Spleen (tissue), 11 donors: ENCODE data around the gene COL8A1. TPM values are rescaled to one million over a fixed set of nuclear protein-coding genes. Genes with fewer than 3 reads are reported as not detected.

Experiments used
- DNase-seq: peaks from one replicate; pipeline ENCODE4 v3.0.0-alpha.2; 2020
- H3K27ac ChIP-seq, 8 donors: fragments of 200-600 bp; sonication (generic) in 7 of 8; 1 replicate in 4 of 8; 2 replicates in 4 of 8; pipeline versions ENCODE4 v1.5.0 to v1.8.0; 2016 to 2021; ENCODE audit warnings: inconsistent platforms in 4 of 8, mild to moderate bottlenecking in 4 of 8, moderate library complexity in 1 of 8
- H3K27me3 ChIP-seq, 7 donors: fragments of 200-600 bp; sonication (generic) in 6 of 7; replicated peaks in 1 of 7; 1 replicate in 4 of 7; 2 replicates in 3 of 7; pipeline versions ENCODE4 v1.5.0 to v1.8.0; 2016 to 2021; ENCODE audit warnings: inconsistent platforms in 3 of 7, mild to moderate bottlenecking in 1 of 7
- H3K36me3 ChIP-seq, 6 donors: fragments of 200-600 bp; sonication (generic) in 5 of 6; 1 replicate in 4 of 6; 2 replicates in 2 of 6; pipeline versions ENCODE4 v1.5.0 to v1.8.0; 2016 to 2021; ENCODE audit warnings: inconsistent platforms in 2 of 6
- H3K4me1 ChIP-seq, 6 donors: fragments of 200-600 bp; sonication (generic) in 5 of 6; 1 replicate in 3 of 6; 2 replicates in 3 of 6; pipeline versions ENCODE4 v1.5.0 to v1.8.0; 2016 to 2021; ENCODE audit warnings: inconsistent platforms in 3 of 6
- H3K4me3 ChIP-seq, 8 donors: fragments of 200-600 bp; sonication (generic) in 7 of 8; 1 replicate in 4 of 8; 2 replicates in 4 of 8; pipeline versions ENCODE4 v1.5.0 to v1.8.0; 2016 to 2021; ENCODE audit warnings: inconsistent platforms in 4 of 8, mild to moderate bottlenecking in 4 of 8, moderate library complexity in 2 of 8
- H3K9me3 ChIP-seq, 8 donors: fragments of 200-600 bp; sonication (generic) in 7 of 8; 1 replicate in 4 of 8; 2 replicates in 4 of 8; pipeline versions ENCODE4 v1.5.0 to v1.8.0; 2016 to 2021; ENCODE audit warnings: inconsistent platforms in 4 of 8
- CTCF ChIP-seq, 11 experiments: fragments of 200-600 bp in 7 of 11; fragments of 450-650 bp in 4 of 11; sonication (generic) in 4 of 11; IDR thresholded peaks in 8 of 11; conservative IDR thresholded peaks in 3 of 11; 1 replicate in 7 of 11; 2 replicates in 4 of 11; pipeline versions ENCODE4 v1.4.0 to v1.8.0; 2016 to 2021; ENCODE audit warnings: antibody characterized with exemption in 11 of 11, inconsistent platforms in 4 of 11, mild to moderate bottlenecking in 1 of 11
- POLR2A ChIP-seq, 3 donors: fragments of 450-650 bp; IDR thresholded peaks; one replicate each; pipeline ENCODE4 v1.5.1; 2017; ENCODE audit warnings: antibody characterized with exemption in 3 of 3, mild to moderate bottlenecking in 1 of 3
- POLR2AphosphoS5 ChIP-seq, 3 donors: sonication (generic); formaldehyde crosslinking; IDR thresholded peaks; one replicate each; pipeline ENCODE4 v1.5.1; 2017; ENCODE audit warnings: antibody characterized with exemption in 3 of 3
- WGBS, 5 donors: extraction: QIAGEN DNeasy Blood & Tissue Kit in 3 of 5; methylation state at CpG; one replicate each; pipeline versions ENCODE4 v1.1.5 to v1.1.7; 2013 to 2018; 5-methylcytosine and 5-hydroxymethylcytosine counted together
- intact Hi-C: fragments of 100-400 bp; cut with DNase I; formaldehyde crosslinking; loops from one replicate; pipeline ENCODE4 v1.15.0; 2023; ENCODE audit warnings: low total_unique reads
- polyA plus RNA-seq, 3 donors: library from polyadenylated mRNA; stranded (reverse); fragments of 200-250 nt; gene quantifications; one replicate each; pipeline ENCODE4 v1.2.1, GENCODE V29; 2013
- total RNA-seq, 7 donors: library from RNA; depleted of rRNA in 3 of 7; stranded (reverse); fragments of >200 nt in 3 of 7; fragmentation: NEBNext Ultra II Directional in 4 of 7; extraction: Animal tissue kit (Norgen Biotek cat#: 25700) in 4 of 7; gene quantifications; one replicate each; pipeline versions ENCODE4 v1.1.0 to v1.2.1, GENCODE V29; 2016 to 2021
- donor health status: healthy with polysubstance abuse.
- donor health status: DM: no; HTN: no; CAD: no; lungs with moderate emphysema.
- donor health status: DM: no; HTN: no; CAD: no.
- donor health status: Bipolar disorder and iron deficiency.
- donor health status: healthy.
- donor health status: DM: no; HTN: no; CAD: no.
- donor health status: DM: yes; HTN: yes; CAD: no.

The COL8A1 gene
- total and polyA plus RNA-seq, 10 donors: 0.22 to 3.1 (median 1.4) TPM

- 92 to 100% (median 95%) methylated on average over 1 of the region's 1 CpG for WGBS, 5 donors
- no peak overlapping the region for H3K27ac ChIP-seq
- TF ChIP-seq POLR2AphosphoS5 (IDR thresholded peaks at IDR 0.05) (no peak), POLR2A (IDR thresholded peaks at IDR 0.05) (no peak), CTCF (IDR thresholded peaks at IDR 0.05 in 8 of 11, conservative IDR thresholded peaks at IDR 0.05 in 3 of 11) (no peak)
- H3K36me3 ChIP-seq: no peaks in the 10 kb centered on the region
- H3K9me3 ChIP-seq: no peaks in the 10 kb centered on the region
- intact Hi-C loops: no loop called here
- no peak for DNase-seq
- no peak overlapping the region for H3K4me3 ChIP-seq
- no peaks in the 10 kb centered on the region for H3K4me1 ChIP-seq
- no peaks in the 10 kb centered on the region for H3K27me3 ChIP-seq
Observed at GRCh38 chr3:99709686-99710085, 71.3 kb downstream of the COL8A1 start.

GRCh38 chr3:99710094-99710493 is 71.7 kb downstream of the COL8A1 start:
- H3K4me1 ChIP-seq: no peaks in the 10 kb centered on the region
- H3K27me3 ChIP-seq: peaks cover 0 to 2% (median 0%) of the 10 kb centered on the region in 7 donors
- H3K27ac ChIP-seq: no peak overlapping the region
- H3K4me3 ChIP-seq: no peak overlapping the region
- no peaks in the 10 kb centered on the region for H3K36me3 ChIP-seq
- no peak for DNase-seq
- intact Hi-C loops: no loop called here
- H3K9me3 ChIP-seq: no peaks in the 10 kb centered on the region
- WGBS, 5 donors: 87 to 95% (median 91%) methylated on average over 3 of the region's 3 CpGs
- TF ChIP-seq CTCF (IDR thresholded peaks at IDR 0.05 in 8 of 11, conservative IDR thresholded peaks at IDR 0.05 in 3 of 11) (no peak), POLR2A (IDR thresholded peaks at IDR 0.05) (no peak), POLR2AphosphoS5 (IDR thresholded peaks at IDR 0.05) (no peak)

DNA sequence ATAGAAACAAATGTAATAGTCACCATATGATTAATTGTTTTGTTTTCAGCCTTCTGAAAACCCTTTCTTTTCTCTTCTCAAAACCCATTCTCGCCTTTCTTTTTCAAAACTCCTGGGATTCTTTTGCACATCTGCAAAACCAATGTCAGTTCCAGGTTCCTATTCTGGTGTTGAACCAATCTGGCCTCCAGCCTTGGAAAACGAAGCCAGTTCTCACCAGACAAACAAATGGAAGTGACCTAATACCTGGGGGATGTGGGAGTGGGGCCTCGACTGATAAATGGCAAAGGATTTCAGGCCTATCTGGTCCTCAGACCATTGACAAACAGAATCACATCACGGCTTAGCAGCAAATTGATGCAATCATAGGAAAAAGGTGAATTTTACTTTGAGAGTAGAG is 73.0 kb downstream of the COL8A1 start:
- DNase-seq: no peak
- TF ChIP-seq POLR2AphosphoS5 (IDR thresholded peaks at IDR 0.05): no peak
- WGBS, 5 donors: 63 to 86% (median 72%) methylated on average over 4 of the region's 4 CpGs

GRCh38 chr3:99712291-99712954 is 74.0 kb downstream of the COL8A1 start:
- H3K4me1 ChIP-seq: no peaks in the 10 kb centered on the region

More for the DNA sequence above, 73.0 kb downstream of the COL8A1 start:
- H3K4me1 ChIP-seq: no peaks in the 10 kb centered on the region
- no peaks in the 10 kb centered on the region for H3K9me3 ChIP-seq
- intact Hi-C loops: no loop called here
- H3K36me3 ChIP-seq: no peaks in the 10 kb centered on the region
- peaks cover 0 to 8% (median 0%) of the 10 kb centered on the region in 7 donors for H3K27me3 ChIP-seq
- H3K4me3 ChIP-seq: no peak overlapping the region
- H3K27ac ChIP-seq: no peak overlapping the region

More at GRCh38 chr3:99712291-99712954, 74.0 kb downstream of the COL8A1 start:
- no peak overlapping the region for H3K4me3 ChIP-seq
- no peak for DNase-seq
- WGBS, 5 donors: 69 to 84% (median 74%) methylated on average over 5 of the region's 5 CpGs
- no peaks in the 10 kb centered on the region for H3K36me3 ChIP-seq
- intact Hi-C loops: no loop called here
- peaks cover 0 to 8% (median 0%) of the 10 kb centered on the region in 7 donors for H3K27me3 ChIP-seq
- no peaks in the 10 kb centered on the region for H3K9me3 ChIP-seq
- no peak overlapping the region for H3K27ac ChIP-seq
- TF ChIP-seq CTCF (IDR thresholded peaks at IDR 0.05 in 8 of 11, conservative IDR thresholded peaks at IDR 0.05 in 3 of 11) (no peak), POLR2AphosphoS5 (IDR thresholded peaks at IDR 0.05) (no peak), POLR2A (IDR thresholded peaks at IDR 0.05) (no peak)
